22Rv1 (cell line): ENCODE measurements around the gene POTEB3.
"Not testable (repeated sequence)": the region's sequence is repeated elsewhere in the genome, so short reads cannot be mapped to it uniquely, and the experiment has no call there.

Source experiments
- H3K27ac ChIP-seq: fragments of 450-650 bp; 2 replicates; pipeline ENCODE4 v1.5.1; 2017

POTEB3 gene

GRCh38 chr15:21440399-21440798 lies at the start of gene POTEB3:
TSS of gene POTEB3 (minus strand) at chr15:21440499. CDS start at chr15:21440011, 488 bp downstream.
- H3K27ac ChIP-seq = not testable (repeated sequence)

DNA sequence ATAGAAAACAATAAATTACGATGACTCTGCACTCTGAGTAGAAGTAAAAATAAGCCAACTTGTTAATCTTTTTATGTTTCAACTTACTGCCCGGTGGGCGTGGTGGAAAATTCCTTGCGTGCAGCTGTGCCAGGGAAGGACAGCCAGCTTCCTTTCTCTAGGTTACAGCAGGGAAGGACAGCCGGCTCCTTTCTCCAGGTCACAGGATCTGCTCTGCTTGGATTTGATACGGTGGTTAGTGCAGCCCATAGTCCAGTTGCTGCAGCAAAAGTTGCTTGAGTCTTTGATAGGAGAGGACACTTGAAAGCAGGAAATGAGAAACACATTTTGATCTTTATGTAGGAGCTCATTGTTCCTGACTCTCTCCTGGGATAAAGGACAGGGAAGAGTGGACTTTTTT lies 13.4 kb upstream of the POTEB3 start:
- not testable (repeated sequence) for H3K27ac ChIP-seq

DNA sequence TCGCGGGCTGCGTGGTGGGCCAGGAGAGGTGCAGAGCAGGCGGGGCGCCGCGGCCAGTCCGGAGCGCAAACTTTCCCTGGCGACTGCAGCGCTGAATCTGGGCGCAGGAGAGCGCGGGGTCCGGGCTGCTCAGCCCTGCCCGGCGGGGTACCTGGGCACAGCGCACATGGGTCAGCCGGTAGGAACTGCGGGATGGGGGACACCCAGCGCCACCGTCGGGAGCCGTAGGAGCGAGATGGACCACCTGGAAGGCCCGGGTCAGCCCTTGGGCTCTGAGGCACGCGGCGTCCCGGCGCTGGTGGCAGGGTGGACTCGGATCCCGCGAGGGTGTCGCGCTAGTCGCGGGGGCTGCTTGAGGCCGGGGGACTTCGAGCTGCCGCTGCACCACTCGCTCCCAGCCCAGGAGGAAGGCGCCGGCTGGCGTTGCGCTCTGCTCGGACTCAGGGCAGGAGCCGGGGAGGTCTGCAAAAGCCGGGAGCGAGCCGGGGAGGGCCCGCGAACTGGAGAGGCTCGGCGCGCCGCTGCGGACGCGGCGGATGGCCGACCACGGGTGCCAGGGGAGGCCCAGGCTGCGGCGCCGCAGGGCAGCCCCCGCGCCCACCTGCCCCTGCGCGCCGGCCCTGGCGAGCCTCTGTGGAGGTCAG lies 11.7 kb upstream of the POTEB3 start:
- H3K27ac ChIP-seq = not testable (repeated sequence)

- not testable (repeated sequence) for H3K27ac ChIP-seq
Measured at GRCh38 chr15:21451487-21451886, 11.2 kb upstream of the POTEB3 start.

DNA sequence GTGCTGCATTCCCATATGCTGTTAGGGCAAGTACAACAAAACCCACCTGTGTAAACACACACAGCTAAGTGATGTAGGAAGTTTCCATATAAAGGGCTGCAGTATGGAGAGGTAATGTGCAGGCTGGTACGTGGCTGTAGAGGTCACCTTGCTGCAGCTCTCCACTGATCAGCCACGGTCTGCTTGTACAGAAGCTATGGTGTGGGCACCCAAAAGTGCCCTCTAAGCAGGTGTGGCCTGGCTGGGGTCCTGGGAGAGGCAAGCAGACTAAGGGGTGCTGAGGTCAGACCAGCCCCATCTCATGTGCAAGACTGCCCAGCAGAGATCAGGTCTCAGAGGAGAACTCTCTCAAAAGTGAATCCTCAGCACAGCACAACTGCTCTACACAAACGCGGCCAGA lies 32.9 kb downstream of the POTEB3 start:
- not testable (repeated sequence) for H3K27ac ChIP-seq

- H3K27ac ChIP-seq = not testable (repeated sequence)
Measured at GRCh38 chr15:21401531-21401930, 38.8 kb downstream of the POTEB3 start.

GRCh38 chr15:21399111-21399510 lies 41.2 kb downstream of the POTEB3 start:
- not testable (repeated sequence) for H3K27ac ChIP-seq

- H3K27ac ChIP-seq = not testable (repeated sequence)
Measured at GRCh38 chr15:21398511-21398910, 41.8 kb downstream of the POTEB3 start.

- not testable (repeated sequence) for H3K27ac ChIP-seq
Measured at GRCh38 chr15:21397656-21398055, 42.6 kb downstream of the POTEB3 start.

GRCh38 chr15:21397186-21397585 lies 43.1 kb downstream of the POTEB3 start:
- not testable (repeated sequence) for H3K27ac ChIP-seq

- not testable (repeated sequence) for H3K27ac ChIP-seq
Measured at GRCh38 chr15:21385961-21386360, 54.3 kb downstream of the POTEB3 start.

DNA sequence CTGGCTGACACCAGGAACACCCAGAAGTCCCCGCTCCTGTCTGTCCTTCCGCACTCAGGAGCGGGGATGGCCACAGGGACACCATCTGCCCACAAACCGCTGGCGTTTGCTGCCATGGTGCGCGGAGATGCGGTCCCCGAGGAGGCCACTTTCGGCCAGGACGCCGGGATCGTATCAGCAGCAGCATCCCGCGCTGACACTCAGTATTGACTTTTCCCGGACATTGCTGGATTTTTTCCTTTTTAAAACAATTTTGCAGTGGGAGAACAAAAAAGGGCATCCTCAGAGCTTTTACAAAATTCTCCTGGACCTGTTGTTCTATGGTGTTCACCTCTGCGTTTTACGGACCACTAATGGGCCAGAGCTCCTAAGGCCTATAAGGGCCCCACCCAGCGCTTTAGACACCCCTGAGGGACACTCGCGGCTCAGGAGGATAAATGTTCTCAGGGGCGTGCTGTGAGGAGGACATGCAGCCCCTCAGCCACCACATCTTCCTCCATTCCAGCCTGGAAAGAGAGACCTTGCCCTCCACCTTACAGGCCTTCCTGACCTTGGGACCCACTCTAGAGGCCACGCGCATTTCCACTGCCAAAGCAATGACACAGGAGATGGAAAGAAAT lies 56.3 kb downstream of the POTEB3 start:
- not testable (repeated sequence) for H3K27ac ChIP-seq

DNA sequence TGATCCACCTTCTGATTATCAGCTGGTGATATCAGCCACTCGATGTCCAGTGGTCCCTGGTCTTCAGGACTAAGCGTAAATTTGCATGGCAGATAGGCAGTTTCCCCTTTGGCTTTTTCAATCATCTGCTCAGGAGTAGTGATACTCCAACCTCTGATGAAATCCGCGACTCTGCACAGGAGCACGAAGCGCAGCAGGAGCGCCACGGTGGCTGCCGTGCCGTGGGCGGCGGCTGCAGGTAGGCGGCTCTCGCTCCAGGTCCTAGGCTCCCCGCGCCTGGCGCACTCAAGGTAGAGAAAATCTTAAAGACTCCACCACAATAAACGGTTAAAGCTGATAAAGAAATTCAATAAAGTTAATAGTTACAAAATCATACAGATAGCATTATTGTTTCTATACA lies 66.6 kb downstream of the POTEB3 start:
- not testable (repeated sequence) for H3K27ac ChIP-seq

GRCh38 chr15:21369177-21369576 lies 71.1 kb downstream of the POTEB3 start:
- H3K27ac ChIP-seq = not testable (repeated sequence)

GRCh38 chr15:21368625-21369024 lies 71.7 kb downstream of the POTEB3 start:
- not testable (repeated sequence) for H3K27ac ChIP-seq
